ENCODE results near the gene SEMA3F. TPM values are rescaled to one million over a fixed set of nuclear protein-coding genes. Genes with fewer than 3 reads are reported as not detected.

The SEMA3F gene
- total and polyA plus RNA-seq, 8 donors: 1.4 to 8.8 (median 4.9) TPM

DNA sequence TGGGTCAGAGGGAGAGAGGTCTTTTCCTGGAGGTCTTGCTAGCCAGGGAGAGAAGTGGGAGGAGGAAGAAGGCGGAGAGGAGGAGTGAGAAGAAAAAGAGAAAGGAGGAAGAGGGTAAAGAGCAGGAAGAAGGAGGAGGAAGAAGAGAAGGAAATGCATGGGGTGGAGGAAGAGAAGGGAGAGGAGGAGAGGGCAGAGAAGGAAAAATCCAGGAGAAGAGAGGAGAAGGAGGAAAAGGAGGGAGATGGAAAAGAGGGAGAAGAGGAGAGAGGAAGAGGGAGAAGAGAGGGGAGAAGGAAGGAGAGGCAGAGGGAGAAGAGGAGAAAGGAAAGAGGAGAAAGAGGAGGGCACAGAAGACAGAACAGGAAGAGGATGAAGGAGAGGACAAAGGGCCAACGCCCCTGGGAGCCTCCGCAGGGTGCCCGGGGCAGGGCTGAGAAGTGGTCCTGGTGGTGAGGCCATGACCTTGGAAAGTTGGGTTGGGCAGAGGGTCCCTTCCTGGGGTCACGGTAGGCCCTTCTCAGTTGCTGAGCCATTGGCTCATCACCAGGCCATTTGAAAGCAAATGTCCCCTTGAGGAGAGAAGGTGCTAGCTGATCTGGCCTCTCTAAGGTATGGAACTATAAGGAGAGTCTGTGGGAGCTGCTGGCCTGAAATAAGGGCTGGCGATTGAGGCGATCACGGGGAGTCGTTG is 1.2 kb upstream of the SEMA3F start:
- Histone ChIP-seq H3K27ac (no peak overlapping the region), H3K4me3 (peak overlapping the region in 2 of 4 donors; percentile 50 to 57), H3K27me3 (no peaks in the 10 kb centered on the region), H3K36me3 (no peaks in the 10 kb centered on the region), H3K4me1 (peaks cover 0 to 3% (median 0%) of the 10 kb centered on the region in 3 donors), H3K9me3 (no peaks in the 10 kb centered on the region)
- intact Hi-C loops (cut with DNase I): no loop called here
- 49 to 50% methylated on average over 9 of the region's 9 CpGs for WGBS, 2 donors
- ATAC-seq (no peak), DNase-seq (no peak), FAIRE-seq (no peak)
- TF ChIP-seq, protein P1, sequence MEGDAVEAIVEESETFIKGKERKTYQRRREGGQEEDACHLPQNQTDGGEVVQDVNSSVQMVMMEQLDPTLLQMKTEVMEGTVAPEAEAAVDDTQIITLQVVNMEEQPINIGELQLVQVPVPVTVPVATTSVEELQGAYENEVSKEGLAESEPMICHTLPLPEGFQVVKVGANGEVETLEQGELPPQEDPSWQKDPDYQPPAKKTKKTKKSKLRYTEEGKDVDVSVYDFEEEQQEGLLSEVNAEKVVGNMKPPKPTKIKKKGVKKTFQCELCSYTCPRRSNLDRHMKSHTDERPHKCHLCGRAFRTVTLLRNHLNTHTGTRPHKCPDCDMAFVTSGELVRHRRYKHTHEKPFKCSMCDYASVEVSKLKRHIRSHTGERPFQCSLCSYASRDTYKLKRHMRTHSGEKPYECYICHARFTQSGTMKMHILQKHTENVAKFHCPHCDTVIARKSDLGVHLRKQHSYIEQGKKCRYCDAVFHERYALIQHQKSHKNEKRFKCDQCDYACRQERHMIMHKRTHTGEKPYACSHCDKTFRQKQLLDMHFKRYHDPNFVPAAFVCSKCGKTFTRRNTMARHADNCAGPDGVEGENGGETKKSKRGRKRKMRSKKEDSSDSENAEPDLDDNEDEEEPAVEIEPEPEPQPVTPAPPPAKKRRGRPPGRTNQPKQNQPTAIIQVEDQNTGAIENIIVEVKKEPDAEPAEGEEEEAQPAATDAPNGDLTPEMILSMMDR (IDR thresholded peaks at IDR 0.05): no peak

DNA sequence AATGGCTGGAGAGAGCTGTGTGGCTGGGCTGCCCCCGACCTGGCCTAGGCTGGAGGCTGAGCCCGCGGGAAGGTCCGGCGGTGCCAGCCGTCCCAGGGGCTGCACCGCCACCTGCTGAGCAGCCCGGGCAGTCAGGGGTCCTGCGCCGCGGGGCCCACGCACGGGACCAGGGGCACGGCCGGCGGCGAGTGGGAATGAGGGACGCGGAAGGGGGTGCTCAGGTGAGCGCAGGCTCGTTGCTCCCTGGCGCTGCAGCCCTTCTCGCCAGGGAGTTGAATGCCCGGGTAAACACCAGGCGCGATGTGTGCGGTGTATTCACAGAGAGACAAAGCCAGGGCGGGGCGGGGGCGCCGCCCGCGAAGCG is 666 bp upstream of the SEMA3F start:
- no peaks in the 10 kb centered on the region for H3K27me3 ChIP-seq
- H3K36me3 ChIP-seq: no peaks in the 10 kb centered on the region
- ATAC-seq: peak; percentile 49 to 67 (median 57)
- intact Hi-C loops (cut with DNase I): no loop called here
- peaks cover 0 to 3% (median 0%) of the 10 kb centered on the region in 3 donors for H3K4me1 ChIP-seq
- peak overlapping the region; percentile 23 to 57 (median 40) for H3K4me3 ChIP-seq
- TF ChIP-seq, protein P1 (IDR thresholded peaks at IDR 0.05): no peak
- FAIRE-seq: no peak
- 2 to 3% methylated on average over 19 to 34 of the region's 34 CpGs for WGBS, 2 donors
- no peak for DNase-seq
- H3K27ac ChIP-seq: no peak overlapping the region
- H3K9me3 ChIP-seq: no peaks in the 10 kb centered on the region

DNA sequence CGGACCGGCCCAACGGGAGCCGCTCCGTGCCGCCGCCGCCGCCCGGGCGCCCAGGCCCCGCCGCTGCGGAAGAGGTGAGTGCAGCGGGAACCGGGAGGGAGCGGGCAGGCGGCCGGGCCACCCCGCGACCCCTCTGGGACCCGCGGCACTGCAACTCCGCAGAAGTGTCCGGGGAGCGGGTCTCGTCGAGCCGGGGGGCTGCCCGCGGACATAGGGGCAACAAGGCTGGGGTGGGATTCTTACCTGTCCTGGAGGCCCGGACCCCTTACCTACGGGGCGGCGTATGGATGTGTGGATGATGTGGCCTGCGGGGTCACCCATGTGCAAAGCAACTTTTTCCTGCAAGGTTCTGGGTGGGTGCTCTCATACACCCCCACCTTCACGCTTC is 361 bp downstream of the SEMA3F start:
- peak overlapping the region in 1 of 4 donors; percentile 62 for H3K27ac ChIP-seq

DNA sequence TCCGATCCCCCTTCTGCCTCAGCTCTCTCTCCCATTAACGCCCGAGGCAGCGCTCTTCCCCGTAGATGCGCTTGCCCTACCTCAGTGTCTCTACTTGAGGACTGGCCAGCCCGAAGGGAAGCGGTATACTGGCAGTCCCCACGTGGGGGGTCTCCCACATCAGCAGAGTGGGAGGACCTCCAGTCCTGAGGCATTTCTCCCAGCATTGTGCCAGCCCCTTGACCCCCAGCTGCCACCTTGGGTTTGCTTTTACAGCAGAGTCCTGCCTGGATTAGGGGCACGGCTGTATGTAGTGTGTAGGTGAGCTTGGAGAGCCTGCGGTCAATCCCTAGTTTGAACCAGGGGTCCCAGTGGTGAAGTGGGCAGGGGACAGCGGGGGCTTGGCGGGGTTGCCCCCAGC is 767 bp downstream of the SEMA3F start:
- intact Hi-C loops (cut with DNase I): no loop called here
- DNase-seq (no peak), ATAC-seq (no peak), FAIRE-seq (no peak)
- H3K4me1 ChIP-seq: peaks cover 0 to 3% (median 0%) of the 10 kb centered on the region in 3 donors
- no peaks in the 10 kb centered on the region for H3K36me3 ChIP-seq
- H3K9me3 ChIP-seq: no peaks in the 10 kb centered on the region
- TF ChIP-seq, protein P1 (IDR thresholded peaks at IDR 0.05): no peak
- no peaks in the 10 kb centered on the region for H3K27me3 ChIP-seq
- 60 to 67% methylated on average over 13 of the region's 13 CpGs for WGBS, 2 donors
- H3K4me3 ChIP-seq: peak overlapping the region; percentile 23 to 57 (median 40)
- no peak overlapping the region for H3K27ac ChIP-seq

More for the DNA sequence above, 361 bp downstream of the SEMA3F start:
- TF ChIP-seq, protein P1 (IDR thresholded peaks at IDR 0.05): no peak
- Histone ChIP-seq H3K27me3 (no peaks in the 10 kb centered on the region), H3K4me3 (peak overlapping the region; percentile 23 to 57 (median 40)), H3K9me3 (no peaks in the 10 kb centered on the region), H3K36me3 (no peaks in the 10 kb centered on the region), H3K4me1 (peaks cover 0 to 3% (median 0%) of the 10 kb centered on the region in 3 donors)
- intact Hi-C loops (cut with DNase I): no loop called here
- DNase-seq (no peak), FAIRE-seq (no peak), ATAC-seq (no peak)
- WGBS, 2 donors: 2 to 6% methylated on average over 17 to 37 of the region's 37 CpGs
